H1 (cell line): ENCODE measurements around the gene CRACDL. TPM values are rescaled to one million over a fixed set of nuclear protein-coding genes. Genes with fewer than 3 reads are reported as not detected.

Experiments
- CTCF ChIA-PET: fragments of 300-600 bp; sonication (Branson Sonifier 250); formaldehyde crosslinking; loops from one replicate; lab custom pipeline; 2021; ENCODE audit not compliant: partially characterized antibody; lab: Charles Lee
- POLR2A ChIA-PET: fragments of 300-600 bp; sonication (Branson Sonifier 250); formaldehyde crosslinking; loops from one replicate; lab custom pipeline; 2021; ENCODE audit warnings: inconsistent platforms; ENCODE audit not compliant: partially characterized antibody; lab: Charles Lee
- DNase-seq, 2 experiments: peaks; one replicate each; pipeline versions ENCODE4 v3.0.0 to v3.0.0-alpha.2; 2010 to 2022; ENCODE audit warnings: low spot score in 2 of 2, low read depth in 1 of 2, mixed read lengths in 1 of 2
- FAIRE-seq: peaks from 2 replicates; lab custom pipeline; 2011; peaks lifted over from hg19 to GRCh38; lab: Jason Lieb, UNC
- H2AFZ ChIP-seq: 2 replicates; pipeline ENCODE4 v1.8.1; 2012; ENCODE audit warnings: low read length, inconsistent platforms
- H2AK5ac ChIP-seq: 2 replicates; pipeline ENCODE4 v1.6.1; 2013; ENCODE audit warnings: low read depth, low read length
- H2BK120ac ChIP-seq: replicated peaks from 2 replicates; pipeline ENCODE3; 2013; ENCODE audit warnings: low read depth, low read length, inconsistent platforms
- H2BK12ac ChIP-seq: 2 replicates; pipeline ENCODE4 v1.6.1; 2013; ENCODE audit warnings: low read depth, low read length
- H2BK15ac ChIP-seq: 2 replicates; pipeline ENCODE4 v1.6.1; 2013; ENCODE audit warnings: low read length
- H2BK20ac ChIP-seq: 2 replicates; pipeline ENCODE4 v1.6.1; 2013; ENCODE audit warnings: low read length
- H2BK5ac ChIP-seq: 2 replicates; pipeline ENCODE4 v1.6.1; 2013; ENCODE audit warnings: low read depth, low read length
- H3K14ac ChIP-seq: 2 replicates; pipeline ENCODE4 v1.6.1; 2013; ENCODE audit warnings: inconsistent platforms; ENCODE audit not compliant: insufficient read length
- H3K18ac ChIP-seq: 2 replicates; pipeline ENCODE4 v1.6.1; 2013; ENCODE audit warnings: low read length; ENCODE audit errors: extremely low read depth
- H3K23ac ChIP-seq: 2 replicates; pipeline ENCODE4 v1.6.1; 2013; ENCODE audit warnings: inconsistent platforms; ENCODE audit not compliant: insufficient read length
- H3K23me2 ChIP-seq: 2 replicates; pipeline ENCODE4 v1.6.1; 2013; ENCODE audit warnings: low read depth, low read length
- H3K27ac ChIP-seq: 2 replicates; pipeline ENCODE4 v1.6.1; 2011; ENCODE audit warnings: low read depth, low read length, inconsistent platforms
- H3K27me3 ChIP-seq, 4 experiments: replicated peaks in 1 of 4; 1 replicate in 1 of 4; 2 replicates in 3 of 4; pipeline versions ENCODE4 v1.6.1 to v1.8.1; 2011 to 2013; ENCODE audit warnings: low read length in 3 of 4, mild to moderate bottlenecking in 3 of 4, inconsistent platforms in 2 of 4, mixed read lengths in 2 of 4, moderate library complexity in 1 of 4; ENCODE audit not compliant: control insufficient read depth in 3 of 4, insufficient read depth in 3 of 4; ENCODE audit errors: extremely low read depth in 1 of 4
- H3K36me3 ChIP-seq, 4 experiments: 2 replicates each; pipeline versions ENCODE4 v1.6.1 to v1.8.1; 2011 to 2013; ENCODE audit warnings: mild to moderate bottlenecking in 4 of 4, low read length in 3 of 4, moderate library complexity in 2 of 4, control low read depth in 1 of 4, inconsistent platforms in 1 of 4; ENCODE audit not compliant: insufficient read depth in 4 of 4, control insufficient read depth in 2 of 4
- H3K4ac ChIP-seq: replicated peaks from 2 replicates; pipeline ENCODE3; 2013; ENCODE audit warnings: low read length, low read depth, mixed read lengths, inconsistent platforms; ENCODE audit not compliant: insufficient read length
- H3K4me1 ChIP-seq, 4 experiments: replicated peaks in 1 of 4; 1 replicate in 1 of 4; 2 replicates in 3 of 4; pipeline versions ENCODE4 v1.6.1 to v1.8.1; 2011 to 2013; ENCODE audit warnings: low read length in 3 of 4, inconsistent platforms in 2 of 4, mixed read lengths in 1 of 4; ENCODE audit not compliant: insufficient read depth in 4 of 4, control insufficient read depth in 3 of 4
- H3K4me2 ChIP-seq, 2 experiments: 2 replicates each; pipeline versions ENCODE4 v1.6.1 to v1.8.1; 2011 to 2013; ENCODE audit warnings: low read depth in 2 of 2, low read length in 2 of 2, control low read depth in 1 of 2, inconsistent platforms in 1 of 2, mild to moderate bottlenecking in 1 of 2; ENCODE audit not compliant: insufficient read depth in 1 of 2
- H3K4me3 ChIP-seq, 4 experiments: fragments of 200-600, 300-600 bp in 1 of 4; sonication (generic), shearing (Covaris generic), sonication (Bioruptor Twin) in 1 of 4; 2 replicates each; pipeline versions ENCODE4 v1.5.1 to v1.8.1; 2011 to 2016; ENCODE audit warnings: low read length in 4 of 4, low read depth in 3 of 4, control low read depth in 2 of 4, inconsistent platforms in 2 of 4, mild to moderate bottlenecking in 2 of 4, mixed read lengths in 1 of 4, moderate library complexity in 1 of 4; ENCODE audit not compliant: insufficient read depth in 2 of 4; ENCODE audit errors: extremely low read depth in 1 of 4
- H3K56ac ChIP-seq: replicated peaks from 2 replicates; pipeline ENCODE3; 2013; ENCODE audit warnings: low read depth, mild to moderate bottlenecking, mixed read lengths, low read length, inconsistent platforms; ENCODE audit not compliant: insufficient read length
- H3K79me1 ChIP-seq: 2 replicates; pipeline ENCODE4 v1.6.1; 2013; ENCODE audit warnings: low read depth, low read length, control low read depth
- H3K79me2 ChIP-seq, 2 experiments: 2 replicates each; pipeline versions ENCODE4 v1.6.1 to v1.8.1; 2012 to 2013; ENCODE audit warnings: low read length in 2 of 2, mild to moderate bottlenecking in 2 of 2, inconsistent platforms in 1 of 2; ENCODE audit not compliant: insufficient read depth in 2 of 2, control insufficient read depth in 1 of 2
- H3K9ac ChIP-seq, 4 experiments: replicated peaks in 1 of 4; 1 replicate in 1 of 4; 2 replicates in 3 of 4; pipeline versions ENCODE4 v1.6.1 to v1.8.1; 2011 to 2013; ENCODE audit warnings: low read depth in 3 of 4, low read length in 3 of 4, control low read depth in 2 of 4, mild to moderate bottlenecking in 2 of 4, moderate library complexity in 2 of 4, inconsistent platforms in 1 of 4; ENCODE audit errors: extremely low read depth in 1 of 4
- H3K9me3 ChIP-seq, 2 experiments: 2 replicates each; pipeline versions ENCODE4 v1.6.1 to v1.8.1; 2012 to 2013; ENCODE audit warnings: mild to moderate bottlenecking in 2 of 2, moderate library complexity in 2 of 2, control low read depth in 1 of 2, inconsistent platforms in 1 of 2, low read depth in 1 of 2, low read length in 1 of 2, mixed read lengths in 1 of 2; ENCODE audit not compliant: insufficient read depth in 2 of 2
- H4K20me1 ChIP-seq, 2 experiments: replicated peaks in 1 of 2; 2 replicates each; pipeline versions ENCODE3 to v1.8.1; 2011 to 2013; ENCODE audit warnings: inconsistent platforms in 2 of 2, low read length in 2 of 2, mild to moderate bottlenecking in 1 of 2; ENCODE audit not compliant: insufficient read depth in 2 of 2, control insufficient read depth in 1 of 2
- H4K5ac ChIP-seq: 2 replicates; pipeline ENCODE4 v1.6.1; 2013; ENCODE audit warnings: low read length, low read depth, mixed read lengths, inconsistent platforms; ENCODE audit not compliant: insufficient read length
- H4K8ac ChIP-seq: 2 replicates; pipeline ENCODE4 v1.8.0; 2013; ENCODE audit warnings: mild to moderate bottlenecking, moderate library complexity, low read length, inconsistent platforms; ENCODE audit not compliant: insufficient read depth; ENCODE audit errors: extremely low read depth
- H4K91ac ChIP-seq: replicated peaks from 2 replicates; pipeline ENCODE3; 2013; ENCODE audit warnings: low read length, mixed read lengths, inconsistent platforms; ENCODE audit not compliant: insufficient read length
- E2F6 ChIP-seq: IDR thresholded peaks from 2 replicates; pipeline ENCODE4 v1.6.1; 2012; ENCODE audit warnings: inconsistent platforms
- EGR1 ChIP-seq: IDR thresholded peaks from 2 replicates; pipeline ENCODE4 v1.6.1; 2011; ENCODE audit warnings: low read depth, low read length, borderline replicate concordance
- GTF2F1 ChIP-seq: IDR thresholded peaks from 2 replicates; pipeline ENCODE4 v1.6.1; 2012; ENCODE audit warnings: low read depth, low read length, improper control_type of control experiment, borderline replicate concordance
- KDM4A ChIP-seq: IDR thresholded peaks from one replicate; pipeline ENCODE4 v1.7.1; 2012; ENCODE audit warnings: low read depth, mild to moderate bottlenecking, moderate library complexity, low read length, inconsistent platforms; ENCODE audit not compliant: severe bottlenecking
- KDM5A ChIP-seq: fragments of 200-600 bp; IDR thresholded peaks from 2 replicates; pipeline ENCODE4 v1.7.1; 2012; ENCODE audit warnings: mild to moderate bottlenecking, low read length, inconsistent platforms, mixed read lengths
- MAFK ChIP-seq: IDR thresholded peaks from 2 replicates; pipeline ENCODE4 v1.6.1; 2012; ENCODE audit warnings: low read depth, mild to moderate bottlenecking, improper control_type of control experiment, low read length
- NANOG ChIP-seq: IDR thresholded peaks from 2 replicates; pipeline ENCODE4 v1.6.1; 2011; ENCODE audit warnings: low read length, low read depth, mild to moderate bottlenecking, inconsistent platforms; ENCODE audit not compliant: insufficient read depth, poor library complexity, severe bottlenecking
- POLR2A ChIP-seq, 2 experiments: IDR thresholded peaks; 1 replicate in 1 of 2; 2 replicates in 1 of 2; pipeline ENCODE4 v1.6.1; 2011; ENCODE audit warnings: low read depth in 2 of 2, low read length in 2 of 2, mild to moderate bottlenecking in 2 of 2; ENCODE audit errors: control extremely low read depth in 1 of 2
- POLR2AphosphoS5 ChIP-seq: IDR thresholded peaks from 2 replicates; pipeline ENCODE4 v1.6.1; 2011; ENCODE audit warnings: low read depth, low read length
- RXRA ChIP-seq: IDR thresholded peaks from 2 replicates; pipeline ENCODE4 v1.6.1; 2011; ENCODE audit warnings: low read depth, mild to moderate bottlenecking, low read length, moderate library complexity; ENCODE audit not compliant: insufficient read depth
- TAF7 ChIP-seq: optimal IDR thresholded peaks from 2 replicates; pipeline ENCODE3; 2011; ENCODE audit warnings: low read depth, mild to moderate bottlenecking, inconsistent platforms, low read length, moderate library complexity, borderline replicate concordance
- YY1 ChIP-seq: IDR thresholded peaks from 2 replicates; pipeline ENCODE4 v1.6.1; 2011; ENCODE audit warnings: low read depth, mild to moderate bottlenecking, low read length
- WGBS, 2 experiments: shearing (Covaris generic) in 1 of 2; methylation state at CpG; one replicate each; pipeline versions ENCODE4 v1.1.6 to v1.1.7; 2013 to 2015; ENCODE audit warnings: low lambda C conversion rate in 2 of 2, mixed read lengths in 2 of 2, inconsistent platforms in 1 of 2, low coverage in 1 of 2, missing lambda C conversion rate in 1 of 2; ENCODE audit not compliant: insufficient replicate concordance in 2 of 2, insufficient coverage in 1 of 2, insufficient read length in 1 of 2; ENCODE audit errors: extremely low coverage in 1 of 2, missing lambda C conversion rate in 1 of 2; 5-methylcytosine and 5-hydroxymethylcytosine counted together
- polyA plus RNA-seq, 7 experiments: library from polyadenylated mRNA; depleted of rRNA in 3 of 7; stranded (reverse) in 5 of 7; unstranded in 2 of 7; fragments of >200 nt in 5 of 7; fragments of 200-250 nt in 2 of 7; gene quantifications; 1 replicate in 5 of 7; 2 replicates in 1 of 7; 4 replicates in 1 of 7; pipeline versions ENCODE4 v1.2.1 to v1.2.3, GENCODE V29; 2011 to 2013; ENCODE audit warnings: missing spikeins in 2 of 7, mixed read lengths in 2 of 7
- total RNA-seq: library from RNA; stranded (reverse); fragmentation: NEBNext Ultra II Directional; extraction: Animal tissue kit (Norgen Biotek cat#: 25700); gene quantifications from 2 replicates; pipeline ENCODE4 v1.2.1, GENCODE V29; 2021

Gene CRACDL
- total and polyA plus RNA-seq, 2 of the 8 experiments (the other 6 are each of a cell fraction or from before 2014, with no cell fraction given): 0.07 to 0.38 TPM

- POLR2A ChIA-PET: no interaction called here
- H3K4ac ChIP-seq: no peak overlapping the region
- TF ChIP-seq GTF2F1: no peak
- TF ChIP-seq NANOG: no peak
- no peak for TF ChIP-seq POLR2AphosphoS5
- TF ChIP-seq KDM5A: no peak
- TF ChIP-seq TAF7: no peak
- TF ChIP-seq EGR1: no peak
- TF ChIP-seq POLR2A (IDR thresholded peaks at IDR 0.05; ENCODE audit: control extremely low read depth in 1 of 2, low read depth in 2 of 2, low read length in 2 of 2): no peak
- no peak for TF ChIP-seq KDM4A
- TF ChIP-seq MAFK: no peak
- no peak for TF ChIP-seq E2F6
- no peak for TF ChIP-seq YY1
- no peak for TF ChIP-seq RXRA
These were observed 106.3 kb downstream of the CRACDL start for GRCh38 chr2:98829581-98830270.

More at GRCh38 chr2:98829581-98830270, 106.3 kb downstream of the CRACDL start:
- H3K9ac ChIP-seq: no peak overlapping the region
- H2BK12ac ChIP-seq: no peak overlapping the region
- H3K79me2 ChIP-seq: no peaks in the 10 kb centered on the region
- no peak overlapping the region for H2AFZ ChIP-seq
- H3K14ac ChIP-seq: no peak overlapping the region
- no peak overlapping the region for H2AK5ac ChIP-seq
- H3K18ac ChIP-seq: no peak overlapping the region
- H3K36me3 ChIP-seq: no peaks in the 10 kb centered on the region
- no peaks in the 10 kb centered on the region for H3K9me3 ChIP-seq
- no peak overlapping the region for H2BK20ac ChIP-seq
- H4K8ac ChIP-seq: no peak overlapping the region
- peaks cover 0 to 2% (median 0%) of the 10 kb centered on the region in 4 experiments; a peak in 1 of 7 replicates for H3K4me1 ChIP-seq
- no peak overlapping the region for H3K27ac ChIP-seq
- no peak overlapping the region for H3K4me2 ChIP-seq
- DNase-seq (no peak), FAIRE-seq (no peak)
- no peak overlapping the region for H2BK120ac ChIP-seq
- no peaks in the 10 kb centered on the region for H4K20me1 ChIP-seq
- WGBS, 2 experiments: 88% methylated on average over 6 of the region's 6 CpGs; no CpG with 5 or more reads in 1 of the 2 experiments
- H3K4me3 ChIP-seq: no peak overlapping the region
- CTCF ChIA-PET: interaction anchor here (1.1 to 1.6 kb wide), 3 partner anchors 11 to 180 kb away, joined by 3 to 5 read pairs (median 4); no protein-coding TSS in a partner anchor
- no peaks in the 10 kb centered on the region for H3K23me2 ChIP-seq
- no peak overlapping the region for H4K5ac ChIP-seq
- no peak overlapping the region for H2BK5ac ChIP-seq
- H3K23ac ChIP-seq: no peak overlapping the region
- no peaks in the 10 kb centered on the region for H3K79me1 ChIP-seq
- no peak overlapping the region for H3K56ac ChIP-seq
- no peak overlapping the region for H4K91ac ChIP-seq
- peaks cover 0 to 3% (median 0%) of the 10 kb centered on the region in 4 experiments; a peak in 2 of 7 replicates for H3K27me3 ChIP-seq
- no peak overlapping the region for H2BK15ac ChIP-seq
